Panc1 (cell line): ENCODE data around the gene CLEC14A. TPM values are rescaled to one million over a fixed set of nuclear protein-coding genes. Genes with fewer than 3 reads are reported as not detected.

Experiments
- ATAC-seq: fragments of 200-7000 bp; cut with Tn5 transposase; 2 replicates; pipeline ENCODE4 v1.9.1; 2020; ENCODE audit warnings: mild to moderate bottlenecking, moderate library complexity
- Bru-seq: library from RNA; stranded (reverse); fragments of 400-500 nt; gene quantifications from one replicate; lab custom pipeline; 2021; lab: Mats Ljungman, UMichigan
- BruChase-seq, 2 experiments: library from RNA; stranded (reverse); fragments of 400-500 nt; gene quantifications; one replicate each; lab custom pipeline; 2021; lab: Mats Ljungman, UMichigan
- BruUV-seq: library from RNA; stranded (reverse); fragments of 400-500 nt; replicated peaks from 2 replicates; lab custom pipeline; 2021; lab: Mats Ljungman, UMichigan
- CTCF ChIA-PET: fragments of 300-600 bp; sonication (Branson Sonifier 250); formaldehyde crosslinking; loops from one replicate; lab custom pipeline; 2022; ENCODE audit warnings: antibody characterized with exemption; lab: Charles Lee
- POLR2A ChIA-PET: fragments of 300-600 bp; sonication (Branson Sonifier 250); formaldehyde crosslinking; loops from one replicate; lab custom pipeline; 2022; ENCODE audit warnings: antibody characterized with exemption; lab: Charles Lee
- DNase-seq: peaks from one replicate; pipeline ENCODE4 v3.0.0-alpha.2; 2010; ENCODE audit warnings: low read depth, low spot score
- H3K27ac ChIP-seq: 2 replicates; pipeline ENCODE4 v1.5.1; 2011; ENCODE audit warnings: mild to moderate bottlenecking, low read length, inconsistent platforms
- H3K27me3 ChIP-seq: fragments of 200-500 bp; sonication (Bioruptor generic); 2 replicates; pipeline ENCODE4 v1.6.0; 2014; ENCODE audit warnings: low read length, inconsistent platforms; ENCODE audit not compliant: control insufficient read depth, insufficient read depth
- H3K36me3 ChIP-seq: fragments of 200-500 bp; sonication (Bioruptor generic); 2 replicates; pipeline ENCODE4 v1.5.1; 2014; ENCODE audit warnings: inconsistent platforms, mild to moderate bottlenecking, low read length, moderate library complexity; ENCODE audit not compliant: control insufficient read depth, insufficient read depth
- H3K4me1 ChIP-seq: 2 replicates; pipeline ENCODE4 v1.5.1; 2011; ENCODE audit warnings: inconsistent platforms, mild to moderate bottlenecking, low read length, moderate library complexity; ENCODE audit not compliant: control insufficient read depth, insufficient read depth
- H3K4me3 ChIP-seq, 2 experiments: 2 replicates each; pipeline ENCODE4 v1.5.1; 2011 to 2012; ENCODE audit warnings: low read depth in 2 of 2, low read length in 2 of 2, mild to moderate bottlenecking in 2 of 2, inconsistent platforms in 1 of 2, moderate library complexity in 1 of 2
- H3K9me3 ChIP-seq: fragments of 200-500 bp; sonication (Bioruptor generic); 2 replicates; pipeline ENCODE4 v1.5.1; 2014; ENCODE audit warnings: low read depth, mild to moderate bottlenecking, inconsistent platforms, low read length, moderate library complexity; ENCODE audit not compliant: control insufficient read depth, insufficient read depth
- POLR2AphosphoS5 ChIP-seq: IDR thresholded peaks from 2 replicates; pipeline ENCODE4 v1.6.1; 2012; ENCODE audit warnings: mild to moderate bottlenecking, low read depth, low read length, moderate library complexity
- SIN3A ChIP-seq: IDR thresholded peaks from 2 replicates; pipeline ENCODE4 v1.6.1; 2012; ENCODE audit warnings: low read depth, mild to moderate bottlenecking, low read length, moderate library complexity, borderline replicate concordance; ENCODE audit not compliant: insufficient read depth
- TCF7L2 ChIP-seq: IDR thresholded peaks from 2 replicates; pipeline ENCODE4 v1.6.1; 2011; ENCODE audit warnings: mild to moderate bottlenecking, low read depth, low read length, inconsistent platforms
- in situ Hi-C: cut with HindIII; loops from 2 replicates; pipeline ENCODE4 v1.10.0; 2016; ENCODE audit warnings: low sequenced_read_pairs, low pct_unique_long_range_greater_than_20kb
- intact Hi-C: fragments of 100-400 bp; cut with micrococcal nuclease; formaldehyde crosslinking; loops from one replicate; pipeline ENCODE4 v1.10.0; 2022; ENCODE audit not compliant: unreplicated experiment
- long read RNA-seq: library from polyadenylated mRNA; unstranded; transcript quantifications from one replicate; pipeline ENCODE4 v2.0.0, GENCODE V29; 2021; ENCODE audit not compliant: unreplicated experiment
- polyA plus RNA-seq: library from polyadenylated mRNA; unstranded; fragments of >200 nt; gene quantifications from one replicate; pipeline ENCODE4 v1.2.1, GENCODE V29; 2012; ENCODE audit warnings: missing spikeins; ENCODE audit not compliant: insufficient read length
- total RNA-seq: library from RNA; stranded (reverse); gene quantifications from one replicate; pipeline ENCODE4 v1.2.1, GENCODE V29; 2021; ENCODE audit not compliant: unreplicated experiment
- TF ChIP-seq, protein P1 (sequence below), 2 experiments: IDR thresholded peaks; 2 replicates each; pipeline ENCODE4 v1.6.1; 2011 to 2012; ENCODE audit warnings: low read depth in 2 of 2, control low read depth in 1 of 2, low read length in 1 of 2, mild to moderate bottlenecking in 1 of 2, moderate library complexity in 1 of 2; ENCODE audit not compliant: insufficient read depth in 1 of 2
- TF ChIP-seq, protein P2 (sequence below): fragments of 450-650 bp; IDR thresholded peaks from 2 replicates; pipeline ENCODE4 v1.5.1; 2017; ENCODE audit warnings: mild to moderate bottlenecking

The CLEC14A gene, protein sequence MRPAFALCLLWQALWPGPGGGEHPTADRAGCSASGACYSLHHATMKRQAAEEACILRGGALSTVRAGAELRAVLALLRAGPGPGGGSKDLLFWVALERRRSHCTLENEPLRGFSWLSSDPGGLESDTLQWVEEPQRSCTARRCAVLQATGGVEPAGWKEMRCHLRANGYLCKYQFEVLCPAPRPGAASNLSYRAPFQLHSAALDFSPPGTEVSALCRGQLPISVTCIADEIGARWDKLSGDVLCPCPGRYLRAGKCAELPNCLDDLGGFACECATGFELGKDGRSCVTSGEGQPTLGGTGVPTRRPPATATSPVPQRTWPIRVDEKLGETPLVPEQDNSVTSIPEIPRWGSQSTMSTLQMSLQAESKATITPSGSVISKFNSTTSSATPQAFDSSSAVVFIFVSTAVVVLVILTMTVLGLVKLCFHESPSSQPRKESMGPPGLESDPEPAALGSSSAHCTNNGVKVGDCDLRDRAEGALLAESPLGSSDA
- total RNA-seq: 0.10 TPM
- not detected for polyA plus RNA-seq
- Bru-seq, nascent RNA: not detected
- BruChase-seq, experiment 1, labeled RNA remaining after a 2-hour chase: not detected
- not detected for BruChase-seq, experiment 2, labeled RNA remaining after a 6-hour chase
- long read RNA-seq: 0 reads

DNA sequence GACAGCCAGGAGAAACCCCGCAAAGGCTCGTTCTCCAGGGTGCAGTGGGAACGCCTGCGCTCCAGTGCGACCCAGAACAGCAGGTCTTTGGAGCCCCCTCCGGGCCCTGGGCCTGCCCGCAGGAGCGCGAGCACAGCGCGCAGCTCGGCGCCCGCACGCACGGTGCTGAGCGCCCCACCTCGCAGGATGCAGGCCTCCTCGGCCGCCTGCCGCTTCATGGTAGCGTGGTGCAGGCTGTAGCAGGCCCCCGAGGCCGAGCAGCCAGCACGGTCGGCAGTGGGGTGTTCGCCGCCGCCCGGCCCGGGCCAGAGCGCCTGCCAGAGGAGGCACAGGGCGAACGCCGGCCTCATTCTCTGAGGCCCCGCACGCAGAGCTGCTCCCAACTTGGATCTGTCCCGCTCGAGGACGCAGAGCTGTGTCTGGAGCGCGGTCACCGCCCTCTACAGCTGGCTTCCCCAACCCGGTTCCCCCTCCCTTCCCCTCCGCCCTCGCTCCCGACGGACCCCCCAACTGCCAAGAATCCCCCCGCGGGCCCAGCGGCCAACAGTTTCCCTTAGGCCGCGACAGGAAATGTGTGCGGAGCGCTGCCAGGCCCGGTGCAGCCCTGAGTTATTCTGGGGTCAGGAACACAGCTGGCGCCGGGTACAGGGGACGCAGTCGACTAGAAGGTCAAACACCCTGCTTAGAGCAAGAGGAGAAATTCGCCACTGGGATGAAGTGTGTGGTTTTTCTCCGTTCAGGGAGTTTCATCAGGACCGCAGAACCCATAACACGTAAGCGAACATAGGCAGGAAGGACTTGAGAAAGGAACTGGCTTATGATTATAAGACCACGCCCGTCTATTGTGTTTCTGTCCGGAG, at the start of gene CLEC14A:
Gene CLEC14A (minus strand): TSS at position 421 of the 860 bp plus-strand sequence. CDS start 71 bp downstream, at position 350.
- Histone ChIP-seq H3K4me3 (no peak within 1 kb of the TSS), H3K27me3 (no peaks in the 10 kb centered on the region), H3K4me1 (no peaks in the 10 kb centered on the region), H3K27ac (no peak within 1 kb of the TSS), H3K9me3 (no peaks in the 10 kb centered on the region), H3K36me3 (no peaks in the 10 kb centered on the region)
- DNase-seq (no peak), ATAC-seq (no peak)
- CTCF ChIA-PET: interaction anchor here (0.5 kb wide), 1 partner anchor 236 kb away, joined by 5 read pairs; no protein-coding TSS in a partner anchor
- in situ Hi-C loops (no loop called here), intact Hi-C loops (no loop called here)
- TF ChIP-seq POLR2AphosphoS5 (no peak), TCF7L2 (no peak), SIN3A (no peak)
- TF ChIP-seq, protein P1, sequence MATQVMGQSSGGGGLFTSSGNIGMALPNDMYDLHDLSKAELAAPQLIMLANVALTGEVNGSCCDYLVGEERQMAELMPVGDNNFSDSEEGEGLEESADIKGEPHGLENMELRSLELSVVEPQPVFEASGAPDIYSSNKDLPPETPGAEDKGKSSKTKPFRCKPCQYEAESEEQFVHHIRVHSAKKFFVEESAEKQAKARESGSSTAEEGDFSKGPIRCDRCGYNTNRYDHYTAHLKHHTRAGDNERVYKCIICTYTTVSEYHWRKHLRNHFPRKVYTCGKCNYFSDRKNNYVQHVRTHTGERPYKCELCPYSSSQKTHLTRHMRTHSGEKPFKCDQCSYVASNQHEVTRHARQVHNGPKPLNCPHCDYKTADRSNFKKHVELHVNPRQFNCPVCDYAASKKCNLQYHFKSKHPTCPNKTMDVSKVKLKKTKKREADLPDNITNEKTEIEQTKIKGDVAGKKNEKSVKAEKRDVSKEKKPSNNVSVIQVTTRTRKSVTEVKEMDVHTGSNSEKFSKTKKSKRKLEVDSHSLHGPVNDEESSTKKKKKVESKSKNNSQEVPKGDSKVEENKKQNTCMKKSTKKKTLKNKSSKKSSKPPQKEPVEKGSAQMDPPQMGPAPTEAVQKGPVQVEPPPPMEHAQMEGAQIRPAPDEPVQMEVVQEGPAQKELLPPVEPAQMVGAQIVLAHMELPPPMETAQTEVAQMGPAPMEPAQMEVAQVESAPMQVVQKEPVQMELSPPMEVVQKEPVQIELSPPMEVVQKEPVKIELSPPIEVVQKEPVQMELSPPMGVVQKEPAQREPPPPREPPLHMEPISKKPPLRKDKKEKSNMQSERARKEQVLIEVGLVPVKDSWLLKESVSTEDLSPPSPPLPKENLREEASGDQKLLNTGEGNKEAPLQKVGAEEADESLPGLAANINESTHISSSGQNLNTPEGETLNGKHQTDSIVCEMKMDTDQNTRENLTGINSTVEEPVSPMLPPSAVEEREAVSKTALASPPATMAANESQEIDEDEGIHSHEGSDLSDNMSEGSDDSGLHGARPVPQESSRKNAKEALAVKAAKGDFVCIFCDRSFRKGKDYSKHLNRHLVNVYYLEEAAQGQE (IDR thresholded peaks at IDR 0.05; ENCODE audit: insufficient read depth in 1 of 2, low read depth in 2 of 2, low read length in 1 of 2): no peak
- TF ChIP-seq, protein P2, sequence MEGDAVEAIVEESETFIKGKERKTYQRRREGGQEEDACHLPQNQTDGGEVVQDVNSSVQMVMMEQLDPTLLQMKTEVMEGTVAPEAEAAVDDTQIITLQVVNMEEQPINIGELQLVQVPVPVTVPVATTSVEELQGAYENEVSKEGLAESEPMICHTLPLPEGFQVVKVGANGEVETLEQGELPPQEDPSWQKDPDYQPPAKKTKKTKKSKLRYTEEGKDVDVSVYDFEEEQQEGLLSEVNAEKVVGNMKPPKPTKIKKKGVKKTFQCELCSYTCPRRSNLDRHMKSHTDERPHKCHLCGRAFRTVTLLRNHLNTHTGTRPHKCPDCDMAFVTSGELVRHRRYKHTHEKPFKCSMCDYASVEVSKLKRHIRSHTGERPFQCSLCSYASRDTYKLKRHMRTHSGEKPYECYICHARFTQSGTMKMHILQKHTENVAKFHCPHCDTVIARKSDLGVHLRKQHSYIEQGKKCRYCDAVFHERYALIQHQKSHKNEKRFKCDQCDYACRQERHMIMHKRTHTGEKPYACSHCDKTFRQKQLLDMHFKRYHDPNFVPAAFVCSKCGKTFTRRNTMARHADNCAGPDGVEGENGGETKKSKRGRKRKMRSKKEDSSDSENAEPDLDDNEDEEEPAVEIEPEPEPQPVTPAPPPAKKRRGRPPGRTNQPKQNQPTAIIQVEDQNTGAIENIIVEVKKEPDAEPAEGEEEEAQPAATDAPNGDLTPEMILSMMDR: no peak
- POLR2A ChIA-PET: no interaction called here
- no TSS peak for BruUV-seq

DNA sequence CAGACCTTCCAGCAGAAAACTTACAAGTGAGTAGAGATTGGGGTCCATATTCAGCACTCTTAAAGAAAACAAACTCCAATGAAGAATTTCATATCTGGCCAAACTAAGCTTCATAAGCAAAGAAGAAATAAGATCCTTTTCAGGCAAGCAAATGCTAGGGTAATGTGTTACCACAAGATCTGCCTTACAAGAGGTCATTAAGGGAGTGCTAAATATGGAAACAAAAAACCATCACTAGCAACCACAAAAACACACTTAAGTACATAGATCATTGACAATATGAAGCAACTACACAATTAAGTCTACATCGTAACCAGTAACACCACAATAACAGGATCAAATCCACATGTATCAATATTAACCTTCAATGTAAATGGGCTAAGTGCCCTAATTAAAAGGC, 47.1 kb upstream of the CLEC14A start:
- in situ Hi-C loops: no loop called here
- Histone ChIP-seq H3K4me3 (no peak overlapping the region), H3K36me3 (no peaks in the 10 kb centered on the region), H3K4me1 (no peaks in the 10 kb centered on the region), H3K27ac (no peak overlapping the region), H3K9me3 (no peaks in the 10 kb centered on the region), H3K27me3 (no peaks in the 10 kb centered on the region)
- DNase-seq (no peak), ATAC-seq (no peak)
- intact Hi-C loops: no loop called here
- TF ChIP-seq POLR2AphosphoS5 (no peak), SIN3A (no peak), TCF7L2 (no peak)
- TF ChIP-seq, protein P1 (IDR thresholded peaks at IDR 0.05; ENCODE audit: insufficient read depth in 1 of 2, low read depth in 2 of 2, low read length in 1 of 2): no peak
- TF ChIP-seq, protein P2: no peak
- POLR2A ChIA-PET: no interaction called here
- BruUV-seq: no TSS peak
- CTCF ChIA-PET: no interaction called here
